ENCODE measurements around the gene LPAR3. TPM values are rescaled to one million over a fixed set of nuclear protein-coding genes. Genes with fewer than 3 reads are reported as not detected.

Gene LPAR3
- total RNA-seq, 1 donor = 3.6 TPM

DNA sequence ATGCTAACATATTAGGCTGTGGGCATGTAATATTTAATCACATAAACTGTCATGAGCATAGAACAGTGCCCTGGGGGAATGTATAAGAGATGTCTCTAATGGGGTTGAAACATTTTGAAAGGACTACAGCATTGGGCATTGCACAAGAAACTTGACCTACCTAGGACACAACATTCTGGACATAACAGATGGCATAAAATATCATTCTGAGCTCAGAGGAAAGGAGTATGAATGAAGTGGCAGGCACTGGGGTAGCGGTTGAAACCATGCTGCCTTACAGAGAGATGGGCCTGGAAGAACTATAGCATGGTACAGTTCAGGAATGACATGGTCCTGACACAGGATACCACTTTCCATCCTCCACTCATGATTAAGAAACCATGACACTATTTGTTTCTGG is 69.0 kb downstream of the LPAR3 start:
- no peak for DNase-seq (ENCODE audit: low read depth)
- TF ChIP-seq, protein P1, sequence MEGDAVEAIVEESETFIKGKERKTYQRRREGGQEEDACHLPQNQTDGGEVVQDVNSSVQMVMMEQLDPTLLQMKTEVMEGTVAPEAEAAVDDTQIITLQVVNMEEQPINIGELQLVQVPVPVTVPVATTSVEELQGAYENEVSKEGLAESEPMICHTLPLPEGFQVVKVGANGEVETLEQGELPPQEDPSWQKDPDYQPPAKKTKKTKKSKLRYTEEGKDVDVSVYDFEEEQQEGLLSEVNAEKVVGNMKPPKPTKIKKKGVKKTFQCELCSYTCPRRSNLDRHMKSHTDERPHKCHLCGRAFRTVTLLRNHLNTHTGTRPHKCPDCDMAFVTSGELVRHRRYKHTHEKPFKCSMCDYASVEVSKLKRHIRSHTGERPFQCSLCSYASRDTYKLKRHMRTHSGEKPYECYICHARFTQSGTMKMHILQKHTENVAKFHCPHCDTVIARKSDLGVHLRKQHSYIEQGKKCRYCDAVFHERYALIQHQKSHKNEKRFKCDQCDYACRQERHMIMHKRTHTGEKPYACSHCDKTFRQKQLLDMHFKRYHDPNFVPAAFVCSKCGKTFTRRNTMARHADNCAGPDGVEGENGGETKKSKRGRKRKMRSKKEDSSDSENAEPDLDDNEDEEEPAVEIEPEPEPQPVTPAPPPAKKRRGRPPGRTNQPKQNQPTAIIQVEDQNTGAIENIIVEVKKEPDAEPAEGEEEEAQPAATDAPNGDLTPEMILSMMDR (IDR thresholded peaks at IDR 0.05; ENCODE audit: insufficient read depth, low read length) = no peak
- no peak overlapping the region for H3K4me3 ChIP-seq (ENCODE audit: low read depth, low read length)

DNA sequence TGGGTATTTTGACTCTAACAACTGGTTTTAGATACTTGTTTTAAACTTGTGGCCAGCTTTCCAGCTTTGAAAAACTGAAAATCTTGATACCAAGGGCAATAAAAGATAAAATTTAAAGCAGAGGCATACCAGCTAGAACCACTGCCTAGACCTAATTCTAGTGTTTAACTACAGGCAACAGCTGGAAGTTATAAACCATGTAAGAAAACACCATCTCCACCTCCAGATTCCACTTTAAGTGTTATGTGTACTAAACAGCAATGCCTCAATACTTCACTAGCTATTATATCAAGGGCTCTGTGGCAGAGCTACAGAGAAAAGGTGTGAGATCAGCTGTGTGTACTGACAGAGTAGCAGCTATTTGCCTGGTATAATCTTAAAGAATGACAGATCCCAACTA is 69.5 kb downstream of the LPAR3 start:
- TF ChIP-seq, protein P1 (IDR thresholded peaks at IDR 0.05; ENCODE audit: insufficient read depth, low read length) = no peak
- DNase-seq (ENCODE audit: low read depth) = no peak
- no peak overlapping the region for H3K4me3 ChIP-seq (ENCODE audit: low read depth, low read length)

DNA sequence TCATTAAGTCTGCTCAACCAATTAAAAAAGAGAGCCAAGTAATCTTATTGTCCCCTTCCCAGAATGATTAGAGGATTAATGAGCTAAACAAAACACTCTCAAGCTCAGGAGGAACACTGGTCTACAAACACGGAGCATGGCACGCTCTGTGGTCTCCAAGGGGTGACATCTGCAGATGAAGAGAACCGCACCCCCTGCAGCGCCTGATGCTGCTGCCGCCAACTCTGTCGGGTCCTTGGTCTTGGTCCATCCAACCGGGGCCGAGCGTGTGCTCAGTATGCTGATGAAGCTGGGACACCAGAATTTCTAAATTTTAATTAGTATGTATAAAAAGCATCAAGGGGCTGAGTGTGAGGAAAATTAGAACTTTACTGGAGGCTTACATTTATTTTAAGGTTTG is 82.7 kb downstream of the LPAR3 start:
- DNase-seq (ENCODE audit: low read depth) = no peak
- TF ChIP-seq, protein P1 (IDR thresholded peaks at IDR 0.05; ENCODE audit: insufficient read depth, low read length) = no peak
- no peak overlapping the region for H3K4me3 ChIP-seq (ENCODE audit: low read depth, low read length)

DNA sequence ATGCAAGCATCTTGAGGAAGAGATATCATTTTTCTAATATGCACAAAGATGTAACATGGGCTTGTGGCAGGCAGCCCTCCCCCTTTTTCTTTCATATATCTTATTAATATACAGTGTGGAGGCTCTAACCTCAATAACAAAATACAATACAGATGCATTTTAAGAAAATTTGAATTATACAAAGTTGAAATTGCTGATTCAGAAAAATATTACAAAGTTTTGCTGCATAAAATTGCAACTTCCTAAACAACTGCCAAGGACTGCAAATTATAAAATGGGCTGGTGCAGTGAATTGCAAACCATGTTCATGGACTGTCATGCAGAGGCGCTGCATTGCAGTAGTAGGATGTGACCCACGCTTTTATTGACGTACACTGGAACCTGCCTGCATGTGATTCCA is 84.0 kb downstream of the LPAR3 start:
- TF ChIP-seq, protein P1 (IDR thresholded peaks at IDR 0.05; ENCODE audit: insufficient read depth, low read length) = no peak
- no peak for DNase-seq (ENCODE audit: low read depth)
- no peak overlapping the region for H3K4me3 ChIP-seq (ENCODE audit: low read depth, low read length)

DNA sequence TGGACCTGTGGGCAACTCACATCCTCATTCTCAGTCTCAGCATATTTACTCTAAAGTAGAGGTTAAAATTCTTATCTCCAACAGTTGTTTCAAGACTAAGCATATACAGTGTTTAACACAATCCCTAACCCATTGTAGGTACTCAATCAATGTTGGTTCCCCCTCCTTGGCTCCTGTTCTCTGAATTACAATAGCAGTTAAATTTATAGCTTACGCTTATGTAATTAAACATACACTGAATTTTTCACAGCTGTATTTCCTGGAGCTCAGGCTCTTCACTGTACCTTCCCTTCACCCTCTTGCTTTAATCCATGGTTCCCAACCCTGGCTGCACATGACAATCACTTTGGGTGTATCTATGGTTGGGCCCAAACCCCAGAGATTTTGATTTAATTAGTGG is 89.4 kb downstream of the LPAR3 start:
- TF ChIP-seq, protein P1 (IDR thresholded peaks at IDR 0.05; ENCODE audit: insufficient read depth, low read length) = no peak
- no peak overlapping the region for H3K4me3 ChIP-seq (ENCODE audit: low read depth, low read length)
- no peak for DNase-seq (ENCODE audit: low read depth)

DNA sequence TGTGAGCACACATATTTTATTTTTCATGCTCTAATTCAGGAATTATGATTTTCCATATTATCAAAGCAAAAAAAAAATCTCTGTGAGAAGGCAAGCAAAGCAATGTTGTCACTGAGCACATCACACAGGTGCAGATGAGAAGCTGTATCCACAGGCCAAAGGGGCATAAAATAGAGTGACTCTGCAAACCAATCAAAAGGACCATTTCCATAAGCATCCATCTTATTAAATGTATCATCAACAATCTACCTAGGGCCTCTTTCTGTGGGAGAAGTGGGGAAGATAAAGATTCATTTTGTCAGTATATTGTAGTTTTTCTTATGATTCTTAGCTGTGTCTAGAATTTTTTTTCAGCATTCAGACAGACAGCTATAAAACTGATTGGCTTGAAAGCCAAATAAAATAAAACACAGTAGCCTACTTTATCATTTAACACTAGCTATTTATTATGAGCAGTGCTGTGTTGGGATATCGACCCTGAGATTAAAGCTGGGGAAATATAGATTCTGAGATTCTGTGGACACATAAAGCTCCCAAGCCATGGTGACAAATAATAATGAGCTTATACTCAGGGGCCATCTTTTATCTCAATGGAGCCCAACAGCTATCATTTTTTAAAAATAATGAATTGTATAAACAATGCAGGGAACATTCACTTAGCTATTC is 90.3 kb downstream of the LPAR3 start:
- TF ChIP-seq, protein P1 (IDR thresholded peaks at IDR 0.05; ENCODE audit: insufficient read depth, low read length) = no peak
- DNase-seq (ENCODE audit: low read depth) = no peak
- H3K4me3 ChIP-seq (ENCODE audit: low read depth, low read length) = no peak overlapping the region
